HL-60 (cell line): ENCODE data around the gene GTPBP3.

Experiments
- CTCF ChIP-seq: IDR thresholded peaks from one replicate; pipeline ENCODE4 v1.5.1; 2011; ENCODE audit warnings: low read length, control low read depth, inconsistent platforms; ENCODE audit not compliant: insufficient read depth
- GABPA ChIP-seq: IDR thresholded peaks from 2 replicates; pipeline ENCODE4 v1.6.1; 2012; ENCODE audit warnings: low read depth
- POLR2AphosphoS5 ChIP-seq: IDR thresholded peaks from 2 replicates; pipeline ENCODE4 v1.6.1; 2012; ENCODE audit warnings: low read depth
- REST ChIP-seq: IDR thresholded peaks from 2 replicates; pipeline ENCODE4 v1.6.1; 2012; ENCODE audit warnings: low read depth; ENCODE audit not compliant: insufficient replicate concordance
- SPI1 ChIP-seq: IDR thresholded peaks from 2 replicates; pipeline ENCODE4 v1.6.1; 2012; ENCODE audit warnings: low read depth, mild to moderate bottlenecking, borderline replicate concordance

GRCh38 chr19:17306285-17306714 lies 31.1 kb upstream of the GTPBP3 start:
- TF ChIP-seq CTCF: no peak
- no peak for TF ChIP-seq POLR2AphosphoS5
- TF ChIP-seq SPI1: no peak
- no peak for TF ChIP-seq REST
- no peak for TF ChIP-seq GABPA
